Neutrophil (primary cell): ENCODE results near the gene POLE4.
A peak's percentile ranks its signal among the peaks of the same experiment; 100 is the strongest.

Experiments used
- H3K27ac ChIP-seq: fragments of 200-600 bp; sonication (generic); 2 replicates; pipeline ENCODE4 v1.5.1; 2016; ENCODE audit warnings: mild to moderate bottlenecking, moderate library complexity
- H3K27me3 ChIP-seq: fragments of 200-600 bp; sonication (generic); 2 replicates; pipeline ENCODE4 v1.6.0; 2016; ENCODE audit warnings: mild to moderate bottlenecking
- H3K36me3 ChIP-seq: fragments of 200-600 bp; sonication (generic); 2 replicates; pipeline ENCODE4 v1.5.1; 2017
- H3K4me1 ChIP-seq, 2 experiments: fragments of 200-600 bp in 1 of 2; sonication (generic) in 1 of 2; 1 replicate in 1 of 2; 2 replicates in 1 of 2; pipeline versions ENCODE4 v1.5.1 to v1.6.1; 2013 to 2016; ENCODE audit warnings: low read depth in 1 of 2, low read length in 1 of 2, mild to moderate bottlenecking in 1 of 2, moderate library complexity in 1 of 2; ENCODE audit not compliant: control insufficient read depth in 1 of 2, insufficient read depth in 1 of 2
- H3K4me3 ChIP-seq, 2 experiments: fragments of 200-600 bp in 1 of 2; sonication (generic) in 1 of 2; 1 replicate in 1 of 2; 2 replicates in 1 of 2; pipeline ENCODE4 v1.5.1; 2013 to 2016; ENCODE audit warnings: low read depth in 1 of 2, low read length in 1 of 2, mild to moderate bottlenecking in 1 of 2, moderate library complexity in 1 of 2
- H3K9me3 ChIP-seq: fragments of 200-600 bp; sonication (generic); 2 replicates; pipeline ENCODE4 v1.5.1; 2016
- CTCF ChIP-seq: fragments of 200-600 bp; sonication (generic); IDR thresholded peaks from 2 replicates; pipeline ENCODE4 v1.5.1; 2016; ENCODE audit warnings: antibody characterized with exemption

POLE4 gene

DNA sequence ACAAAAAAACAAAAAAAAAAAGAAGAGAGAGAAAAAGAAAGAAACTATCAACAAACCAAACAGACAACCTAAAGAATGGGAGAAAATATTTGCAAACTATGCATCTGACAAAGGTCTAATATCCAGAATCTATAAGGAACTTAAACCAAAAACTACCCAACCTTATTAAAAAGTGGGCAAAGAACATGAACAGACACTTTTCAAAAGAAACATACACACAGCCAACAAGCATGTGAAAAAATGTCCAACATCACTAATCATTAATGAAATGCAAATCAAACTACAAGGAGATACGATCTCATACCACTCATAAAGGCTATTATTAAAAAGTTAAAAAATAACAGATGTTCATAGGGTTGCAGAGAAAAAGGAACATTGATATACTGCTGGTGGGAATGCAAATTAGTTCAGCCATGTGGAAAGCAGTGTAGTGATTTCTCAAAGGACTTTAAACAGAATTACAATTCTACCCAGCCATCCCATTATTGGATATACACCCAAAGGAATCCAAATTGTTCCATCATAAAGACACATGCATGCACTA lies 7.2 kb upstream of the POLE4 start:
- Histone ChIP-seq H3K36me3 (no peaks in the 10 kb centered on the region), H3K4me1 (no peaks in the 10 kb centered on the region), H3K27ac (no peak overlapping the region), H3K9me3 (no peaks in the 10 kb centered on the region), H3K27me3 (no peaks in the 10 kb centered on the region), H3K4me3 (no peak overlapping the region)
- no peak for TF ChIP-seq CTCF

GRCh38 chr2:74952575-74952974 lies 5.9 kb upstream of the POLE4 start:
- no peaks in the 10 kb centered on the region for H3K36me3 ChIP-seq
- H3K27ac ChIP-seq: no peak overlapping the region
- no peaks in the 10 kb centered on the region for H3K27me3 ChIP-seq
- H3K9me3 ChIP-seq: no peaks in the 10 kb centered on the region
- TF ChIP-seq CTCF: no peak
- no peak overlapping the region for H3K4me3 ChIP-seq
- peaks cover under 1 to 3% of the 10 kb centered on the region in 2 experiments for H3K4me1 ChIP-seq

DNA sequence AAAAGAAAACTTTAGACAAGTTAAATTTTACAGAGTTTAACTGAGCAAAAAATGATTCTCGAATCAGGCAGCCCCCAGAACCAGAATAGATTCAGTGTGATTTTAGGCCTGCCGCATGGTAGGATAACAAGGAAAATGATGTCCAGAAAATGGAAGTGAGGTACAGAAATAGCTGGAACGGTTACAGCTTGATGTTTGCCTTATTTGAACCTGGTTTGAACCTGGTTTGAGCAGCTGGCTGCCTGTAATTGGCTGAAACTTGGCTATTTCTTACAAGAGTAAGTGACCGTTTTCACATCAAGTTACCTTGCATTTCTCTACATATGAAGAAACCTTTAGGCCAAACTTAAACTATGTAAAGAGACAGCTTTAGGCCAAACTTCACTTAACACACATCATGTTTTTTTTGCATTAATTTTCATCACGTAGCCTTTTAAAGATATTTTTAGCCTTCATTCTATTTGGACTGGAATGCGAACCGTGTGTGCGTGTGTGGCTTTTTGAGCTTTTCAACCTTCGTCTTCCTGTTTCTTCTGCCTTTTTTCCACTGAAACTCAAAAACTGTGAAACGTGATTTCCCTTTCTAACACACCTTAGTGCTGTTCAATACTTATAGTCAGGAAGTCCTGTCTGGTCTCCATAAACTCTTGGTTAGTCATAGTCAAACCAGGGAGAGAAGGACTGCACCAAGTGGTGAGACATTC lies 4.5 kb upstream of the POLE4 start:
- no peaks in the 10 kb centered on the region for H3K9me3 ChIP-seq
- no peaks in the 10 kb centered on the region for H3K36me3 ChIP-seq
- TF ChIP-seq CTCF: no peak
- H3K4me1 ChIP-seq: peaks cover 10 to 15% of the 10 kb centered on the region in 2 experiments
- H3K27me3 ChIP-seq: no peaks in the 10 kb centered on the region
- H3K27ac ChIP-seq: no peak overlapping the region
- H3K4me3 ChIP-seq: no peak overlapping the region

GRCh38 chr2:74954500-74954874 lies 4.0 kb upstream of the POLE4 start:
- H3K27me3 ChIP-seq: no peaks in the 10 kb centered on the region
- H3K36me3 ChIP-seq: no peaks in the 10 kb centered on the region
- H3K4me1 ChIP-seq: peaks cover 15 to 21% of the 10 kb centered on the region in 2 experiments
- no peak overlapping the region for H3K27ac ChIP-seq
- no peaks in the 10 kb centered on the region for H3K9me3 ChIP-seq
- no peak overlapping the region for H3K4me3 ChIP-seq
- no peak for TF ChIP-seq CTCF

DNA sequence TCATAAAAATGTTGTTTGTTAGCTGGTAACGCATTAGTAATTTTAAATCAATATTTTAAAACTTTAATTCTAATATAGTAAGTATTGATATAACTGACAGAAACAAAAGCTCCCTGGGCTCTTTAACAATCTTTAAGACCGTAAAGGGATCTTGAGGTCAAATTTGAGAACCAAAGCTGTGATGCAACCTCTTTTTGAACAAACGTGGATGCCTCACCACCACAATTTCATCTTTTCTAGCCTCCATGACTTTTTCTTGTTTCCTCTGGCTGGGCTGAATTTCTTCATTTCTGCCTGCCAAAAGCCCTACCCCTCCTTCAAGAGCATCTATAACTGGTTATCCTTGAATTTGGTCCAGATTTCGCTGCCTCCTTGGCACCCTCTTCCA lies 563 bp upstream of the POLE4 start:
- H3K9me3 ChIP-seq: no peaks in the 10 kb centered on the region
- peaks cover 18 to 22% of the 10 kb centered on the region in 2 experiments for H3K4me1 ChIP-seq
- no peaks in the 10 kb centered on the region for H3K27me3 ChIP-seq
- no peaks in the 10 kb centered on the region for H3K36me3 ChIP-seq
- peak overlapping the region; percentile 73 to 92 for H3K4me3 ChIP-seq
- no peak for TF ChIP-seq CTCF
- H3K27ac ChIP-seq: peak overlapping the region; percentile 91
